Thoracic aorta (tissue), 2 donors: Measurements from ENCODE around the gene ST6GALNAC5. TPM values are rescaled to one million over a fixed set of nuclear protein-coding genes. Genes with fewer than 3 reads are reported as not detected.
A peak's percentile ranks its signal among the peaks of the same experiment; 100 is the strongest.

Experiments
- ATAC-seq: fragments of 150-250 bp; one replicate; pipeline ENCODE4 v1.8.0; 2017; ENCODE audit warnings: low read depth; ENCODE audit not compliant: insufficient number of reproducible peaks, low FRiP score
- DNase-seq: peaks from one replicate; pipeline ENCODE4 v3.0.0-alpha.2; 2020; ENCODE audit warnings: low spot score
- H3K27ac ChIP-seq, 2 donors: fragments of 200-600 bp; sonication (generic); 1 replicate in 1 of 2; 2 replicates in 1 of 2; pipeline ENCODE4 v1.5.1; 2016; ENCODE audit warnings: mild to moderate bottlenecking in 2 of 2, moderate library complexity in 2 of 2
- H3K27me3 ChIP-seq: fragments of 200-600 bp; sonication (generic); replicated peaks from 2 replicates; pipeline ENCODE4 v1.6.0; 2016; ENCODE audit warnings: mild to moderate bottlenecking; ENCODE audit not compliant: insufficient read depth
- H3K36me3 ChIP-seq: fragments of 200-600 bp; sonication (generic); one replicate; pipeline ENCODE4 v1.5.1; 2016
- H3K4me1 ChIP-seq, 2 donors: fragments of 200-600 bp; sonication (generic); 1 replicate in 1 of 2; 2 replicates in 1 of 2; pipeline versions ENCODE4 v1.5.1 to v1.6.0; 2016; ENCODE audit warnings: low read depth in 2 of 2, mild to moderate bottlenecking in 1 of 2; ENCODE audit not compliant: control insufficient read depth in 1 of 2
- H3K4me3 ChIP-seq: fragments of 200-600 bp; sonication (generic); 2 replicates; pipeline ENCODE4 v1.5.1; 2016; ENCODE audit warnings: mild to moderate bottlenecking
- H3K9me3 ChIP-seq: fragments of 200-600 bp; sonication (generic); 2 replicates; pipeline ENCODE4 v1.5.1; 2016
- CTCF ChIP-seq: fragments of 200-600 bp; sonication (generic); IDR thresholded peaks from one replicate; pipeline ENCODE4 v1.5.1; 2019; ENCODE audit warnings: antibody characterized with exemption
- total RNA-seq, 2 donors: library from RNA; depleted of rRNA; stranded (reverse); fragments of >200 nt; gene quantifications; one replicate each; pipeline versions ENCODE4 v1.1.0 to v1.2.3, GENCODE V29; 2016

The ST6GALNAC5 gene
- total RNA-seq, 2 donors from 2014 or later: 7.2 to 19.8 TPM

DNA sequence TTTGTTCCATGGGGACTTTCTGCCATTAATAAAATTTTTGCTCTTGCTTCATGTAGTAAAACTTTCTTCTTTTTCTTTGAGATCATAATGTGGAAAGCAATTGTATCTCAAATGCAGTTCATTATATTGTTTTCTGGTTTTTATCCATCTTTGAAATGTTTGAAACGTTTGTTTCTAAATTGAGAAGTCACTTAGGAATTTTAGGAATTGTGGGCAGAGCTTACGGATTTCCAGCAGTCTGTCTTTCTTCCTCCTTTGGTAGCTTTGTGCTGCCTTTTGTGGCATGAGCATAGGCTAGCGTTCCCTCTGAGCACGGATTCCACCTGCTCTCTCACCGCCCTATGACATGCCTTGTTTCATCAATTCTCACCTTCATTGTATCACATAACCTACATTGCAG, 2.9 kb upstream of the ST6GALNAC5 start:
- no peak for ATAC-seq
- H3K4me3 ChIP-seq: no peak overlapping the region
- H3K4me1 ChIP-seq: peaks cover 5 to 16% of the 10 kb centered on the region in 2 donors
- H3K9me3 ChIP-seq: no peaks in the 10 kb centered on the region
- no peaks in the 10 kb centered on the region for H3K36me3 ChIP-seq
- H3K27me3 ChIP-seq: no peaks in the 10 kb centered on the region
- TF ChIP-seq CTCF: no peak
- peak overlapping the region in 1 of 2 donors; percentile 0 for H3K27ac ChIP-seq
- no peak for DNase-seq

DNA sequence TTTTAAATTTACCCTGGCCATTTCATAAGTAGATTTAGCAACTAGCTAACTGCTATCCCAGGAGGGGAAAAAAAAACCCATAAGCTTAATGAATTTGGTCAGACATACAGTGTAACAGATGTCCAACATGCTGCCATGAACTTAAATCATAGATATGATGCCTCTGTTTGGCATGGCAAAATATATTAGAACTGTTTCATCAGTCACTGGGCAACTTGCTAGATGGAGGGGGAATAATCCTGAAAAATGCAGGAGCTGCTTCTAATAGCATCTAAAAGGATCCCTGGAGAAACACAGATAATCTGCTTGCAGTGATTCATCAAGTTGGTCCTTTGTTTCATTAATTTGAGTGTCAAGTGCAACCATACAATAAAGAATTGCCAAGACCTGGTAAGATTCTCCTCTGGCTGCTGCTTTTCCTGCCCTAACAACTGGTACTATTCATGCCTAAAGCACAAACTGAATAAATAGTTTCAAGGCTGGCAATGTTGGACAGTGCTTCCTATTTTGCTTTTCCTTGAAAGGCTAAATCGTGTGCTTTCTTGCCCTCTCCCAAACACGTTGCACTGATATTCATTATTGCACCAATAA, 1.5 kb upstream of the ST6GALNAC5 start:
- H3K9me3 ChIP-seq: no peaks in the 10 kb centered on the region
- ATAC-seq (no peak), DNase-seq (no peak)
- H3K4me3 ChIP-seq: no peak overlapping the region
- no peaks in the 10 kb centered on the region for H3K36me3 ChIP-seq
- peak overlapping the region in 1 of 2 donors; percentile 10 for H3K27ac ChIP-seq
- TF ChIP-seq CTCF: no peak
- H3K4me1 ChIP-seq: peaks cover 5 to 16% of the 10 kb centered on the region in 2 donors
- no peaks in the 10 kb centered on the region for H3K27me3 ChIP-seq

GRCh38 chr1:76866566-76866965, 714 bp upstream of the ST6GALNAC5 start:
- no peak for TF ChIP-seq CTCF
- peak overlapping the region in 1 of 2 donors; percentile 20 for H3K27ac ChIP-seq
- peaks cover 5 to 16% of the 10 kb centered on the region in 2 donors for H3K4me1 ChIP-seq
- no peaks in the 10 kb centered on the region for H3K9me3 ChIP-seq
- ATAC-seq (no peak), DNase-seq (no peak)
- peak overlapping the region; percentile 79 for H3K4me3 ChIP-seq
- H3K27me3 ChIP-seq: no peaks in the 10 kb centered on the region
- no peaks in the 10 kb centered on the region for H3K36me3 ChIP-seq

DNA sequence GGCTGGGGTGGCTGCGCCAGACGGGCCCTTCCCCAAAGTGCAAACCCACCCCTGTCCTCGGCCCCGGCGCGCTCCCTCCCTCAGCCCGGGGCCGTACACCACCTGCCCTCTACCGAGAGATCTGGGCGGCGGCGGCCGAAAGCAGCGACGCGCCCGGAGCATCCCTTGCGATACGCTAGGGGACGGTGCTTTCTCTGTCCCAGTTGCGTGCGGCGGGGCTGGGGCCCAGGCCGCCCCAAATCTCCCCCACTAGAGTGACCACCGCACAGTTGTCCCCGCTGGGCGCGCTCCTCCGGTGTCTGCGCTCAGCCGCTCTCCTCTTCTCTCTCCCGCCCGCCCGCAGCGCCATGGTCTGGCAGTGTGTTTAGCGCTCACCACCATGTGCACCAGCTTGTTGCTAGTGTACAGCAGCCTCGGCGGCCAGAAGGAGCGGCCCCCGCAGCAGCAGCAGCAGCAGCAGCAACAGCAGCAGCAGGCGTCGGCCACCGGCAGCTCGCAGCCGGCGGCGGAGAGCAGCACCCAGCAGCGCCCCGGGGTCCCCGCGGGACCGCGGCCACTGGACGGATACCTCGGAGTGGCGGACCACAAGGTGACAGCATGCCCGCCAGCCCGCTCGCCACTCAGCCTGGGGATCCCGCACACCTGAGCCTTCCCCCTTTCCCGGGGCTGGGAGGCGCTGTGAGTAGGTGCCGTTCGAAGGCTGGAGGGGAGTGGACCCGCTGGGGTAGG, 1.0 kb downstream of the ST6GALNAC5 start:
- DNase-seq: no peak
- Histone ChIP-seq H3K27me3 (no peaks in the 10 kb centered on the region), H3K4me1 (peaks cover 5 to 16% of the 10 kb centered on the region in 2 donors), H3K4me3 (peak overlapping the region; percentile 79), H3K9me3 (no peaks in the 10 kb centered on the region), H3K27ac (peak overlapping the region; percentile 26 to 68), H3K36me3 (no peaks in the 10 kb centered on the region)
- no peak for ATAC-seq
- TF ChIP-seq CTCF: peak; percentile 34

GRCh38 chr1:76868916-76869315, 1.6 kb downstream of the ST6GALNAC5 start:
- DNase-seq (no peak), ATAC-seq (no peak)
- Histone ChIP-seq H3K9me3 (no peaks in the 10 kb centered on the region), H3K4me1 (peaks cover 5 to 16% of the 10 kb centered on the region in 2 donors), H3K36me3 (no peaks in the 10 kb centered on the region), H3K27me3 (no peaks in the 10 kb centered on the region), H3K27ac (peak overlapping the region in 1 of 2 donors; percentile 68), H3K4me3 (peak overlapping the region; percentile 79)
- TF ChIP-seq CTCF: no peak
